Jurkat, Clone E6-1 (cell line): Measurements from ENCODE around the gene NAA50. TPM values are rescaled to one million over a fixed set of nuclear protein-coding genes. Genes with fewer than 3 reads are reported as not detected.

Experiments
- DNase-seq: peaks from one replicate; pipeline ENCODE4 v3.0.0-alpha.2; 2011; ENCODE audit warnings: low read depth, low spot score
- H3K4me3 ChIP-seq: 2 replicates; pipeline ENCODE4 v1.5.1; 2011; ENCODE audit warnings: mild to moderate bottlenecking, low read length, control low read depth, moderate library complexity
- polyA plus RNA-seq: library from polyadenylated mRNA; unstranded; fragments of >200 nt; gene quantifications from one replicate; pipeline ENCODE4 v1.2.1, GENCODE V29; 2012; ENCODE audit warnings: missing spikeins; ENCODE audit not compliant: insufficient read length, insufficient read depth

NAA50 gene
- polyA plus RNA-seq: 112 TPM

DNA sequence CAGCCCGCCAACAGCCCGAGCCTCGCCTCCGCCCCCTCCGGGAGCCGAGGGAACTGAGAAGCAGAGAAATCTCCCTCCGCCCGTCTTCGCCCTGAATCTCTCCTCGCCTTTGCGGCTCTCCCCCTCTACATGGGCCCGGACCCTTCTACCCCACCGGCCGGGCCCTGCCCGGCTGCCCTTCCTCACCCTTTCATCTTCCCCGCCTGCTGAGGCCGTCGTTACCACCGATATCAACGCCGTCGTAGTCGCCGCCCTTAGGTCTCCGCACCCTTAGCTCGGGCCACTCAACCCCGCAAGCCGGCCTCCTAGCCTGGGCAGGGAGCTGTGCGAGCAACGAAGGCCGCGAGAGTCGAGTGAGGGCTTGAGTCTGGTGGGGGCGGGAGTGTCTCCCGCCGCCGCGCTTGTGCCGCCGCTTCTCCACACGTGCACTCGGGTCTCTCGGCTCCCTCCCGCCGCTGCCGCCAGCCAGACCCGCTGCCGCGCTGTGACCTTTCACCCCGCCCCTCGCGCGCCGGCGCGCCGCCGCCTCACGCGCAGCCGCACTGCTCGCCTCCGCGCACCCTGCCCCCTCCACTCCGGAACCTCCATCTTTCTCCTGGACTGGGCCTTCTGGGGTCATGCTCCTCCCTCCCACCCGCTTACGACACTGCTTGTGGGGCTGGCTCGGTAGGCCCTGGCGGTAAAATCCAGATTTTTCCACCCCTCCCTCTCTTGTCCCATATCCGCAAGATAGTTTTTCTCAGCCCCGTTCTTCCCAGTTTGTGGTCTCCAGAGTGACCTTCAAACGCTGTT is at the start of gene NAA50:
Gene NAA50 (minus strand): TSS at position 494 of the 792 bp plus-strand sequence. CDS start 300 bp downstream, at position 194.
- peak; percentile 88 for DNase-seq
- H3K4me3 ChIP-seq: peak within 1 kb of the TSS; percentile 98

GRCh38 chr3:113795693-113796092 is 49.6 kb upstream of the NAA50 start:
- no peak overlapping the region for H3K4me3 ChIP-seq
- DNase-seq: no peak

GRCh38 chr3:113794526-113794925 is 48.5 kb upstream of the NAA50 start:
- H3K4me3 ChIP-seq: no peak overlapping the region
- DNase-seq: no peak

DNA sequence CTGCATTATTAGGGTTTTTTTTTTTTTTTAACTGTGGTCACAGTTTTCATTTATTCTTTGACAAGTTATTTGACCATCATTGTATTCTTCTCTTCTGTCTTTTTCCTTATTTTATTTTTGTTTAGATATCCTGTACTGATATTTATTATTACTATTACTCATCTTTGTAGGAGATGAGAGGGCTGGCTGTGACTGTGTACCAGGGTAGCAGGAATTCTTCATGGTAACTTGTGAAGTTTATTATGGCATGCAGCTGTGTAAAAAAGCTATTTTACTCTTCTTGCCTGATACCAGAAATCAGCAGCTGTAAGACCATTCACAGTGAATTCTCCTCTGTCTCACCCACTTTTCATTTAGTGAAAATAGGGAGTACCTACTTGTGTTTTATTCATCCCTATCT is 45.3 kb upstream of the NAA50 start:
- no peak overlapping the region for H3K4me3 ChIP-seq
- DNase-seq: no peak

- DNase-seq: no peak
Observed at GRCh38 chr3:113783980-113784379, 37.9 kb upstream of the NAA50 start.

DNA sequence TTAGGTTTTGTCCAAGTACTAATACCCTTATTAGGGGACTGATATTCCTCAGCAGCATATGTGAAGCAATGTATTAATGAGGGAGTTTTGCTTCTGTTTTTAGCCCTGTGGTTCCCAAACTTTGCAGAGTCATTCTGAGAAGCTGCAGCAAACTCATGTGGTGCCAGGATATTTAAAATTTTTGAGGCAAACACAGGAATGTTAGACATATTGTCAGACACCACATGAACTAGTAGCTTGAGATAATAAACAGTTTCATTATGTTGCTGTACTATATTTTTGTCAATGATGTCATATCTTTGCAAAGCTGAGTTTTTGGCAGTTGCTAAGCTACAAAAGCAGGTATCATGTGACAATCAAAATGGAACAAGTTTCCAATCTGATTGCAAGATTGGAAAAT is 37.4 kb upstream of the NAA50 start:
- DNase-seq: no peak
- no peak overlapping the region for H3K4me3 ChIP-seq

More at GRCh38 chr3:113783980-113784379, 37.9 kb upstream of the NAA50 start:
- H3K4me3 ChIP-seq: no peak overlapping the region

DNA sequence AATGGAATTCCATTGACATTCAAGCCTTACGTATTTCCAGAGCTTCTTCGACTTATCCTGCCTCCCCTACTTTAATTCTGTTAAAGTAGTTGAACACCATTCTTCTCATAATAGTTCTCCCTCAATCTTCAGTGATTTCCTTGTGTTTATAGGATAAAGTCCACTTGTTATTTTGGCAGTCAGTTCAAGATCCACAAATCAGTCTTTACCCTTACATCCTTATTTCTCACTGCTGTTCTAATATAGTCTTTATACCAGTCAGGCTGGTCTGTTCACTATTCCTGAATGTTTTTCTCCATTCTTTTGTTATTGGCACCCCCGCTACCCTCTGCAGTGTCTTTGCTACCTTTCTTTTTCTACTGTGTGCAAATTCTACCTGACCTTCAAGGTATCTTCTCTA is 30.5 kb upstream of the NAA50 start:
- DNase-seq: no peak
- no peak overlapping the region for H3K4me3 ChIP-seq

DNA sequence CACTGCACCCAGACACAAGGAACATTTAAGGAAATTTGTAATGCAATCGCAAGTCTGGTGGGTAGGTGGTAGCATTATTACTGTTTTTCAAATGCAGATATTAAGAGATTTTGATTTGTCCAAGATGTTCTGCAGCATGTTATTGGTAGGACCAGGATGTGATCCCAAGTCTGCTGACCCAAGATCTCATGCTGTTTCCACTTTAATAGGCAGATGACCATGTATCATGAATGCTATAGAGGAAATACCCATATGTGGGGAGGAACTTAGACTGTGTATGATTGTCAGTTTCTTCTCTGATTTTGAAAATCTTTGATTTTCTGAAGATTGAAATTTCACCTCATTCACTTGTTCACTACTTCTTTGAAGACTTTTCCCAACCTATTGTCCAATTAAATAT is 29.5 kb upstream of the NAA50 start:
- no peak overlapping the region for H3K4me3 ChIP-seq
- no peak for DNase-seq

- no peak for DNase-seq
- H3K4me3 ChIP-seq: no peak overlapping the region
Observed at GRCh38 chr3:113773381-113773780, 27.3 kb upstream of the NAA50 start.

DNA sequence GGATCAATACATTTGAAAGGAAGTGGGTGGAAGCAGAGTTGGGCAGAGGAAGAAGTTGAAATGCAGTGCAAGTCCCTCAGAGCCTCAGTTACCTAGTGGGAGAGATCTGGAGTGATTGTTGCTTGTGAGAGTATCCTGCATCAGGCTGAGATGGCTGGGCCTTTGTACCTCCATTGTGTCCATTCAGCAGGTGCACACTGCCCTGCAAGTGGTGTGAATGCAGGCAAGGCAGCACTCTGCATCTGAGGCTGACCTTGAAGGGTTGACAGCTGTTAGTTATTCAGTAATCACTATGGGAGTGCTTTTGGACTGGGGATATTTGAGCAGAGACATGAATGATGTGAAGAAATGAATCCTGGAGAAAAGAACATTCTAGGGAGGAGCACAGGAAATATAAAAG is 25.9 kb upstream of the NAA50 start:
- no peak for DNase-seq
- H3K4me3 ChIP-seq: no peak overlapping the region

- H3K4me3 ChIP-seq: no peak overlapping the region
- DNase-seq: no peak
Observed at GRCh38 chr3:113769551-113769950, 23.5 kb upstream of the NAA50 start.

- H3K4me3 ChIP-seq: no peak overlapping the region
- no peak for DNase-seq
Observed at GRCh38 chr3:113764698-113765097, 18.6 kb upstream of the NAA50 start.

DNA sequence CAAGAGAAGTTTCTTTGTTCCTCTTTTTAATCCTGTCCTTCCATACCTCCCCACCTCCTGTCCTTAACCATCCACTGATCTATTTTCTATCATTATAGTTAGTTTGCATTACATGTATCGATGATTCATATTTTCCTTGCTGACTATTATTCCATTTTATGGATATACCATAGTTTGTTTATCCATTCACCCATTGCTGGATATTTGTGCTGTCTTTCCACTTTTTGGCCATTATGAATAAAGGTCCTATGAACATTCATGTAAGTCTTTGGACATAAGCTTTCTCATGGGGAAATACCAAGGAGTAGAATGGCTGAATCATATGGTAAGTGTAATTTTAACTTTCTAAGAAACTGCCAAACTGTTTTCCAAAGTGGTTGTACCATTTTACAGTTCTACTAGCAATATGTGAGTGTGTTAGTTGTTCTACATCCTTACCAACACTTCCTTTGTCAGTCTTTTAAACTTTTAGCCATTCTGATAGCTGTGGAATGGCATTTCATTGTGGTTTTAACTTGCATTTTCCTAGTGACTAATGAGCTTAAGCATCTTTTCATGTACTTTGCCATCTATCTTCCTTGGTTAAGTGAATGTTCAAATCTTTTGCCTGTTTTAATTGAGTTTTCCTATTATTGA is 12.5 kb upstream of the NAA50 start:
- DNase-seq: no peak
- H3K4me3 ChIP-seq: no peak overlapping the region

- no peak for DNase-seq
- H3K4me3 ChIP-seq: no peak overlapping the region
Observed at GRCh38 chr3:113754494-113755159, 8.6 kb upstream of the NAA50 start.

GRCh38 chr3:113753376-113753985 is 7.4 kb upstream of the NAA50 start:
- DNase-seq: no peak
- H3K4me3 ChIP-seq: no peak overlapping the region

DNA sequence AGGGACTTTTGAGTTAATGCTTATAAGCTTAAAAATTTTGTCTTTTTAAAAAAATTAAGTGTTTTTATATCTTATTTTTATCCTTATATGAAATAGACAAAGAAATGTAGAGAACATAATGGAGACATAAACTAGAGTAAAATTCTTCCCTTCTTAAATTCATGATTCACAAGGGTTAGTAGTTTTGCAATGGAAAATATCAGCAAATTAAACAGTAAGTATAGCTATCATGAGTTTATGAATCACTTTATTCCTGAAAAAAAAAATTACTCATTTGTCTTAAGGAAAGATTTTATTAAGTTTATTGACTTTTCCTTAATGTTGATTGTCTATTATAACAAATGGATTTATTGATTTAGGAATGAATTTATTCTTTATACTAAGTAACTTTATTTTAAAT is 5.1 kb upstream of the NAA50 start:
- DNase-seq: no peak
- H3K4me3 ChIP-seq: no peak overlapping the region

DNA sequence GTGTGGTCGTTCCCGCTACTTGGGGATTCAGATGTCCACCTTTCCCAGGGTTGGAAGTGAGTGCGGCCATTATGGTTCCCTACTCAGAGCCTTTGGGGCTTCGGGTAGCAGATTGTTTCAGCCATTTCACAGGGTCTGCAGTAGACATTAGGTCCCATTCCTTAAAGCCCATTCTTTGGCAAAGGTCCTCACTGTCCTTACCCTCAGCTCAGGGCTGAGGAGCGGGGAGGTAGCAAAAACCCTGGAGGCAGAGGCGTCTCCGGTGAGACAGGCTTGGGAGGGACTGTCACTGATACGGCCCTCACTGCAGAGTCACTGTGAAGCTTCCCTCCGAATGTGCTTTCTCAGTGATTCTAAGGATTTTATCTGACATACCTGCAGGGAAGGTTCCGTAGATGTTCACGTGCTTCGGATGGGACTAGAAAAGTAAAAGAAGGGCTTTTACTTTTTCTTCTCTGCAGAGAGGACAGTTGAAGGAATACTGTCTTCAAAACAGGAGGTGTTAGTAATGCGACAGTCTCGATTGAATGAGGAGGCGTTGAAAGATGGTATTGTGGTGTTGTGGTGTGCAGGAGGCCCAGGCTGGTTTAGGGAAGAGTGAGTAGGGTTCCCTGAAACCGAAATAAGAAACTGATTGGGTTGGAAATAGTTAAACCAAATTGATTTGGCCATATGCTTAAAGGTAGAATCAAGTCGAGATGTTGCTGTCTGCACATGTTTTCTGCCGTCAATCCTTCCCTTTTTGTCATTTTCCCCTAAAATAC is 1.4 kb upstream of the NAA50 start:
- peak overlapping the region; percentile 98 for H3K4me3 ChIP-seq
- no peak for DNase-seq

DNA sequence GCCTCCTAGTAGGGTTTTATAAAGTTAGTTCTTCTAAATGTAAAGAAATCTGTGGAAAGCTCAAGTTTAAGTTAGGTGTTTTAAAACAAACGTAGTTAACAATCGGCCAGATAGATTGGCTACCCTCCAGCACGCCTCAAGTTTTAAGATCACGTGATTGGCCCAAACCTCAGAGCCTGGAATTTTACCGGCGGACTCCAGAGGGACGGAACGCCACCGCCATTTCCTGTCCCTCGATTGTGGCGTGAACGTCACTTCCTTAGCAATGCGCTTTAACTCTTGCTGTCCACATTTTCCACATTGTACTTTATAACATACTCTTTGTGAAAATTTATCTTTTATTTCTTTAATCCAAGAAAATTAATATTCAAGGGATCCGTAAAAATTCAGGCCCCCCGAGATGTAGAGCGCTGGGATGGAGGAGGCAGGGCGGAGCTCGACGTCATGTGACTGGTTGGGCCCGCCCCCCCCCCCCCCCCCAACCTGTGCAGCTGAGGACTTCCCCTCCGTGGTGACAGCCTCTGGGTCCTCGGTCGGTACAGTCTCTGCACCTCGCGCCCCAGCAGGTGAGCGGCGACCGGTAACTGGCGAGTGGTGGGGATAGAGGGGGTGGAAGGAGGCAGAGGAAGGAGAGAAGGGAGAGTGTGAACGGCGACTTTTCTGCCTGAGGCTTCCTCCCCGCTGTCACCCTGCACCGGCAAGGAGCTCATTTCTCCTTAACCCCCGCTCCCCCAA is 666 bp upstream of the NAA50 start, which contains the start of gene ATP6V1A:
Gene ATP6V1A (plus strand): TSS at position 488 of the 735 bp plus-strand sequence. CDS start 31,719 bp downstream, outside the sequence.
- DNase-seq: peak; percentile 91
- H3K4me3 ChIP-seq: peak within 1 kb of the TSS; percentile 98
